HS-5 (cell line): Measurements from ENCODE around the gene GGTLC2.
"Not testable (repeated sequence)": the region's sequence is repeated elsewhere in the genome, so short reads cannot be mapped to it uniquely, and the experiment has no call there.

ENCODE experiments used
- DNase-seq: peaks from one replicate; pipeline ENCODE4 v3.0.0-alpha.2; 2012; ENCODE audit warnings: low read depth

GGTLC2 gene

GRCh38 chr22:22644314-22644713 is at the start of gene GGTLC2:
GGTLC2 (plus strand) TSS chr22:22644614; CDS start chr22:22646346, 1,732 bp downstream.
- DNase-seq = not testable (repeated sequence)

DNA sequence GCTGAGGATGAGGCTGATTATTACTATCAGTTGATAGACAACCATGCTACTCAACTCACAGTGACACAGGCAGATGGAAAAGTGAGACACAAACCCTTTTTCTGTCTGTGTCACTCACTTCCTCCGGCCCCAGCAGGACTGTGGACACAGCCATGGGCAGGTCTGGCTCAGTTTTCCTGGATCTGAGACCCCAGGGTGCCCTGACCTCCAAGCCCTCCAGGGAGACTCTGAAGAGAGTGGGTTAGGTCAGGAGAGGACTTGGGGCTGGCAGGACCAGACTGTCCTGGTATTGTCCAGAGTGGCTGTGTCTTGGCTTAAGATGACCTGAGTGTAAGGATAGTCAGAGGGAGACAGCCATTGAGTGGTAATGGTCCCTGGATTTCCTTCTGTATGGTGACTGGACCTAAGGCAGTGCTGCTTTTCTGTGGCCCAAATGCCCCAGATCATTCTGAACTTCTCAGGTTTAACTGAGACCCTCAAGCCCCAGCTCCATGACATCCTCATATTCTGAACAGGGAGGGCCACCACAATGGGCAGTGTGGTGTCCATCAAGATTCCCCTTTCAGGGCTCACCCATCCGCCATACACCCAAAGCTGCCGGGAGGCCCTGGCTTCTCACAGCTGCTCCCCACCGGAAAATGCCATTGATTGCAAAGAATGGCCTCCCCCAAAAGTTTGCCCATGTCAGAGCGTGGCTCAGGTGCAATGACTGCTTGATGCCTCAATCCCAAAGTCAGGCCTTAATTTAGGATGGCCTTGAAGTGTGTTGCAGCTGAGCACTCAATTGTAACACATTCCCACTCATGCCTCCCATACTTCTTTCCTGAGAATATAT is 49.2 kb upstream of the GGTLC2 start:
- no peak for DNase-seq

DNA sequence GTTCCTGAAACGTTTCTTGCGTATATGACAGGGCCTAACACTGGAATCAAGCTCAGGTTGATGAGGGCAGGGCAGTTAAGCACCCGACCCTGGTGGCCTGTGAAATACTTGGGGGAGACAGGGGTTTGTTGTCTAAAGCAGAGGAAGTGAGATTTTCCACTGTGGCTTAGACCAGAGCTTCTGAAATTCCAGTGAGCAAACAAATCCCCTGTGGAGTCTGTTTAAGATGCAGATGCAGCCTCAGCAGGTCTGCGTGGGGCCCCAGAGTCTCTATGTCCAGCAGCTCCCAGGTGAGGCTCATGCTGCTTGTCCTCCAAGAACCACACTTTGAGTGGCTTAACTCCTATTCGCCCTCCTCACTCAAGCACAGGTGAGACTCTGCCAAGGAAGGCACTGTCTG is 46.3 kb upstream of the GGTLC2 start:
- DNase-seq = no peak

DNA sequence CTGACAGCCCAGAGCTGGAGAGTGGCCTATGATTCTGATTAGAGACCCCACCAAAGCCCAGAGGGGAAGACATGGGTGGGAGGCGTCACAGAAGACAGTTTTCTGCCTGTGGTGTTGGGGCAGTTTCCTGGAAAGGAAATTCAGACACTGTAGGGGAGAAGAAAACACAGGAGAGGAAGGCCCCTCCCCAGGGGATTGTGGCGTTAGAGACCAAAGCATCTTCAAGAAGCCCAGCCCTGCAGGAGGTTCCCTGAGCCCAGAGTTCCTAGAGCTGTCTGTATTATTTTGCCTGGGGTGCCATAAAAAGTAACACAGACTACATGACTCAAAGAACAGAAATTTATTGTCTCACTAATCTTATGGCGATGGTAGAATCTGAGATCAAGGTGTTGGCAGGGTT is 45.2 kb upstream of the GGTLC2 start:
- no peak for DNase-seq

GRCh38 chr22:22600531-22601261 is 43.7 kb upstream of the GGTLC2 start:
- DNase-seq = no peak

DNA sequence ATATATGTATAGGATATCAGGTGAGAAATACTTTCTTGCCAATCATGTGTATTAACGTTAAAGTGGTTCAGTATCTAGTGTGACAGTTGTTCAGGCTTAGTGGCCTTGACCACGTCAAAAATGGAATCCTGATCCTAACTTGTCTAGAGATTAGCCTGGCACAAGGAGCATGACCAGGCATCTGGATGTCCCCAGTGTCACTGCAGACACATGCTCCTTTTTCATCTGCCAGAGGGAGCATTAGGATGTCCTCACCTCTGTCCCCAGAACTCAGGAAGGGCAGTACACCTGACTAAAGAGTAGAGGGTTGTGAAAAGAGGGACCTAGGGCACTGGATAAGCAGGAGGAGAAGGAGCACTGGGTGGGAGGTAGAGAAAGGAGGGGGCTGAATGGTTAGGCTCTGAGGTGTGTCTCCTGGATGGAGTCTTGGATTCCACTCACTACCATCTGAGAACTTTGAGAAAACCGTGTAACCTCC is 40.9 kb upstream of the GGTLC2 start:
- DNase-seq = no peak

DNA sequence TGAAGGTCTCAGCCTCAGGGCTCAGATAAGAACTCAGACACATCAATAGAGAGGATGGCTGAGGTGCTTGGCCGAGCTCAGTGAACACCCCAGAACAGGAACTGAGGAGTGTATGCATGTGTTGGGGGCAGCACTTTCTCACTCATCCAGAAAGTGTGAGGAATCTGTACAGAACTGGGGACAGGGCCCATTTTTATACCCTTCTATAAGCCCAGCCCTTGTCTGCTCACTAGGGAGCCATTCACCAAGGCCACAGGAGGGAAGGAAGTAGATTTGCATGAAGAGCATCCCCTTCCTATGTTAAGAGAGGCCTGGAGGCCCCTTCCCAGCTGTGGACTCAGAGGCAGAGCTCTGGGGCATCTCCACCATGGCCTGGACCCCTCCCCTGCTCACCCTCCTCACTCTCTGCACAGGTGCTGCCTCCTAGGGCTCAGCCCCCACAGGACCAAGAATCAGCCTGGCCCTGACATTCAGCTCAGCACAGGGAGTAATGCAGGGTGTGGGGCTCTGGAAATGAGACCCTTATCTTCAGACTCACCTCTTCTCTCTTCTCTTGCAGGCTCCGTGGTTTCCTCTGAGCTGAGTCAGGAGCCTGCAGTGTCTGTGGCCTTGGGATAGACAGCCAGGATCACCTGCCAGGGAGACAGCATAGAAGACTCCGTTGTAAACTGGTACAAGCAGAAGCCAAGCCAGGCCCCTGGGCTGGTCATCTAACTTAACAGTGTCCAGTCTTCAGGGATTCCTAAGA is 39.9 kb upstream of the GGTLC2 start:
- no peak for DNase-seq

GRCh38 chr22:22605074-22605404 is 39.4 kb upstream of the GGTLC2 start:
- DNase-seq = no peak

- DNase-seq = not testable (repeated sequence)
Observed at GRCh38 chr22:22608022-22608421, 36.4 kb upstream of the GGTLC2 start.

DNA sequence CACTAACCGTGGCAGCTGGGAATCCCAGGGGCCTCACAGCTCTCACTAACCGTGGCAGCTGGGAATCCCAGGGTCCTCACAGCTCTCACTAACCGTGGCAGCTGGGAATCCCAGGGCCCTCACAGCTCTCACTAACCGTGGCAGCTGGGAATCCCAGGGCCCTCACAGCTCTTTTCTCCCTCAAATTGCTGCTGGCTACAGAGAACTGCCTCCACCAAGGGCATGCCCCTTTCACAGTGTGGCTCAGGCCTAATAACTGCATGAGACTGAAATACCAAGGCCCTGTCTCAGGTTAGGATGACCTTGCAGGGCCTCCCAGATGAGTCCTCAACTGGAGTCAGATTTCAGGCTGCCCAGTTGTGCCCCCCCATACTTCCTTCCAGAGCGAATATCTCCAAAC is 35.1 kb upstream of the GGTLC2 start:
- no peak for DNase-seq

- DNase-seq = no peak
Observed at GRCh38 chr22:22612516-22612915, 31.9 kb upstream of the GGTLC2 start.

DNA sequence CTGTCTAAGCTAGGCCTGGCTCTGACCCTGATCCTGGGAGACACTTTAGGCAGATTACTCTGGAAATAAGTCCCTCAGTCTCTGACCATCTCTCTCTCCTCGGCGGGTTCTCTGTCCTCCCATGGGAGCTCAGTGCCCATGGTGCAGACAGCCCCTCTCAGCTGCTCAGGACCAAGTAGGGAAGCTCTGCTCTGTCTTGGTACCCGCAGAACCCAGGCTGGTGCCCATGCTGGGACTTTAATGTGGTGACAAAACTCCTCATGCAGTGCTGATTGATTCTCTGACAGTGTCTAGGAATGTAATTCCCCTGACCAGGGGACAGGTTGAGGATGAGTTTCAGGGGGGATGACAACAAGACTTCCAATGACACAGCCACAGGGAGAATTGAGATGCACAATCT is 30.3 kb upstream of the GGTLC2 start:
- DNase-seq = no peak

DNA sequence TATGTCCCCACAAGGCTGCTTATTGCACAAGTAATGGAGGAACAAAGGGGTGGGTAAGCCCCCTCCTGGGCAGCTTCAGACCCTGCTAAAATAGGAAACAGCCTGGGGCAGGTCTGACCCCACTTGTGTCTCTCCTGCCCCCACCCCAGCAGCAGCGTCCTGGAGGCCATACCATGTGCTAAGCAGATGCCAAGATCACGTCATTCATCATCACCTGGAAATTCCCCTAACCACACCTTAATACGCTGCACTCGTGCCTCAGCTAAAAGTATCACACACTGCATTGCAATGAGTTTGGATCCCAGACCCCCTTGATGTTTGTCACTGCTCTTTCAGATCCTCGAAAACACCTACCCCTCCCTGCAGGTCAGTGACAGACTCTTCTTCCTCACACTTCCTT is 27.8 kb upstream of the GGTLC2 start:
- no peak for DNase-seq

DNA sequence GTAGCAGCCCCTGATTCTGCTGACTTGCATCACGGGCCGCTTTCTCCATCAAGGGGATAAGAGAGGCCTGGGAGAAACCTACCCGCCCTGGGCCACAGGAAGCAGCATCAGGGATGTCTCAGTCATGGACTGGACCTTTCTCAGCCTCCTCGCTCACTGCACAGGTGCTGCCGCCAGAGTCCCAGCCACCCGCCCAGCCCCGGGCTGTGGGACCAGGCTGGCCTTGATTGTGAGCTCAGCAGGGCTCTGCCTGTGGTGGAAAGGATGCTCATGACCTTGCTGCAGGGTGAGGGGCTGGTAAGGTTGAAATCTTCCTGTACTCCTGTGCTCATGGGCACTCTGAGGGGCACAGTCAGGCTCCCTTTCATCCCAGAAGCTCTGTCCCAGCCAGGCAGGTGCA is 26.0 kb upstream of the GGTLC2 start:
- DNase-seq = no peak

GRCh38 chr22:22618923-22619322 is 25.5 kb upstream of the GGTLC2 start:
- DNase-seq = no peak

- DNase-seq = no peak
Observed at GRCh38 chr22:22619765-22620414, 24.5 kb upstream of the GGTLC2 start.

DNA sequence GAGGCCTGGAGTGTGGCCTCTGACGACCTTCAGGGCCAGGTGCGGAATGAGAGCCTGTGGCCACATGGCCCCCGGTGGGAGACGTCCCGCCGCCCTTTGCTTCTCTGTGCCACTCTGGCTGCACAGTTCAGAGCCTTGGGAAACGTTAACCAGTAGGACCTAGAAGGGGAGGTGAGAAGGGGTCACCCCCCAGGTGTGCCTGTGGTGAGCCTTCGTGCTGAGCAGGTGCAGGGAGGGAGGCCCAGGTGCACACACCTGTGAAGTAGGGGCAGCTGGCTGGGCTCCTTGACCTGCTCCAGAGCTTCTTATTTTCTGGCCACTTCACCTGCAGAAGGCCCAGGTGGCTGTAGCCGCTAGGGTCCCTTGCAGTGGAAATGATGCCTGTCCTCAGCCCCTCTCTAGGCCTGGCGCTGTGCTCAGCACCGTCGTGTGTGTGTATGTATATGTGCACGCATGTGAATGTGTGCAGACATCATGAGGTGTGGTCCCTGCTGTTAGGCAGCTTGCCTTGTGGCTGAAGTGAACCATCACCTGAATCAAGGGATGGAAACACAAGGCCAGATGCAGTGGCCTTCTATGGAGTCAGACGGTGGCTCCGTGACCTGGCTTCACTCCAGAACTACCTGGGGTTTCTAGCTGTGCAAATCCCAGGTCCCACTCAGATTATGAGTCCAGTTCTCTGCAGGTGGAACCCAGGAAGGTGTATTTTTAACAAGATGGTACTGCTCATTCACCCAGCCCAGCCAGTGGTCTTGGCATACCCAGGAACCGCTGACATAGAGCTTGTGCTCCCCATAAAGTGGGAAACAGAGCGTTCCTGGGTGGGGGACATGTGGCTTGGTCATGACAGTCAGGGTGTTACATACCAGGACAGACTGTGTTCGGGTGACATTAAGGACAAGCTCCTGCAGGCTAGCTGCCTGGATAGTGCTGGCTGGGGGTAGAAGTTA is 15.6 kb upstream of the GGTLC2 start:
- DNase-seq = not testable (repeated sequence)

DNA sequence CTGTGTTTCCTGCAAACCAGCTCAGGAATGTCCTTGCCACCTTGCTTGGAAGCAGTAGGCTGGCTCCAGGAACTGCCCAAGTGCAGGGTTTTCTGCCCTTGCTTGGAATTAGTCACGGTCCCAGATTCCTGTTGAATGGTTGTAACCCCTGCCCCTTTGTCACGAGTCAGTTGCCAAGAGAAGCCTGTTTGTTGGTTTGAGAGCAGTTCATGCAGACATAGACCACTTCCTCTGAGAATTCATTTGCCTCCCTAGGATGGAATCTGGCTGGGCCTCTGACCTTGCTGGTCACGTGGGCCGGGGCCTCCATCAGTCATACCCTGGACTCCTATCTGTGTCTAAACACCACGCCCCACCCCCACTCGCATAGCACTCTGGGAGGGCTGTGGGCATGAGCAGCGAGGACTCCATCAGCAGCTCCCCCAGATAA is 13.2 kb upstream of the GGTLC2 start:
- DNase-seq = not testable (repeated sequence)

DNA sequence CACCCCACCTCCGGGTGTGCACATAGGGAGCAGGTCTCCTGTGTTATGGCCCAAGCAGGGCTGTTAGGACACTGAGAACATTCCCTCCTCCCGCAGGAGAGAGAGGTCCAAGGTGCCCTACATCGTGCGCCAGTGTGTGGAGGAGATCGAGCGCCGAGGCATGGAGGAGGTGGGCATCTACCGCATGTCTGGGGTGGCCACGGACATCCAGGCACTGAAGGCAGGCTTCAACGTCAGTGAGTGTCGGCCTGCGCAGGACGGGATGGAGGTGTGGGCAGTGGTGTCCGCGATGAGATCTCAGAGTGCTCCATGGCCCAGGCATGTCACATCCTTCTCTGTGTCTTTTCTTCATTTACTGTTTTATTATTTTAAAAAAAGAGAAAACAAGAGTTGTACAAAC is 12.2 kb upstream of the GGTLC2 start:
- not testable (repeated sequence) for DNase-seq

- not testable (repeated sequence) for DNase-seq
Observed at GRCh38 chr22:22633533-22633932, 10.9 kb upstream of the GGTLC2 start.

DNA sequence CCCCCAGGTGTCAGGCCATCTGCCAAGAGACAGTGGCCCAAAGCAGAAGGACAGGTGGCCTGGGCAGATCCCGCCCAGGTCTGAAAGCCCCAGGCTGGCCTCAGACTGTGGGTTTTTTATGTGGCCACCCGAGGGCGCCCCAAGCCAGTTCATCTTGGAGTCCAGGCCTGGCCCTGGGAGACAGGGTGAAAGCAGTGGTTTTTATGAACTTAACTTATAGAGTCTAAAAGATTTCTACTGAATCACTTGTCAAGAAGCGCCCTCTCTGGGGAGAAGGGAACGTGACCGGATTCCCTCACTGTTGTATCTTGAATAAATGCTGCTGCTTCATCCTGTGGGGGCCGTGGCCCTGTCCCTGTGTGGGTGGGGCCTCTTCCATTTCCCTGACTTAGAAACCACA is 8.2 kb upstream of the GGTLC2 start:
- DNase-seq = not testable (repeated sequence)
